Measurements from ENCODE around the gene AP1S1.
"Not testable (repeated sequence)": the region's sequence is repeated elsewhere in the genome, so short reads cannot be mapped to it uniquely, and the experiment has no call there.

The AP1S1 gene

DNA sequence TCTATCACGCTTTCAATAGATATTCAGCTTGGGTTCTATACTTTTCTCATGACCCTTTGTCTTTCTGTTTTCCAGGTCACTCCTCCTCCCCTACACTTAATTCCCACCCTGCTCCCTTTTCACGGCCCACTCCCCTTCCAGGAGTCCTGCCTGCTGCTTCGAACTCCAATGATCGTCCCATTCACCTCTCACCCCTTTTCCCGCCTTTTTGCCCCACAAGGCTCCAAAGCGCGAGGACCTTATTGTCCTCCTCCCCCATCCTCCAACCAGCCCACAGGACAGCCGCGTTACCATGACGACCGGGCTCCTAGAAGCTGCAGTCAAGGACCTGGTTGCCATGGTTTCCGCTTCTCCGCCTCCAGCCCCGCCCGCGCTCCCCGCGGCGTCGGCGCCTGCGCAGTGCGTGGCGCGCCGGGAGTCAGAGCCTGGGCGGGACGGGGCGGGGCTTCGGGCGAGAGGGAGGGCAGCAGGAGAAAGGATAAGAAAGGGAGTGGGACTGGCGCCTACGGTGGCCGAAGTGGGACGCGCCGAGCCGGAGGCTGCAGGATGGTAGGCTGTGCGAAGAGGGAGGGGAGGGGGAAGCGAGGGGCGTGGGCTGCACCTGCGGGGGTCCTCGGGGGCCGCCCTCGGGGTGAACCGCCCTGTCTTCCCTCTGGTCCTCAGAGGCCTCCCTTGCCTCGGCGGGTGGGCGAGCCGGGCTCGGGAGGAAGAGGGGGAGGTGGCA lies at the start of gene AP1S1:
Gene AP1S1, plus strand, starts transcription at position 508 of the 724 bp plus-strand sequence. Its CDS starts 39 bp downstream, at position 547.
- DNase-seq = peak; percentile 94

DNA sequence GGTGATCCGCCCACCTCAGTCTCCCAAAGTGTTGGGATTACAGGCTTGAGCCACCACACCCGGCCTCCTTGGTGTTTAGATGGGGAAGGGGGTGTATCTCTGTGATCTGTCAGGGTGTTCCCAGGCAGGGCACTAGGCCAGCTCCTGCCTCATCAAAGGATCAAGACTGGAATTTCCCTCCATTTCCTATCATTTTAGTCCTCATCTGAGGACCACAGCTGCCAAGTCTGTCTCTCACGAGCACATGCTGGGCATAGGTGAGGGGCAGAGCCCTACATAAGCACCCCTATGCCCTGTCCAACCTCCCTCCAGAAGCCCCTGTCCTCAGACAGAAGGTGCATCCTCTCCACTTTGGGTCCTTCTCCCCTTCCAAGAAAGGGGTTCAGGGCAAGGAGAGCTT lies 49.5 kb upstream of the AP1S1 start:
- no peak for DNase-seq

GRCh38 chr7:101105248-101105647 lies 49.0 kb upstream of the AP1S1 start:
- DNase-seq = not testable (repeated sequence)

DNA sequence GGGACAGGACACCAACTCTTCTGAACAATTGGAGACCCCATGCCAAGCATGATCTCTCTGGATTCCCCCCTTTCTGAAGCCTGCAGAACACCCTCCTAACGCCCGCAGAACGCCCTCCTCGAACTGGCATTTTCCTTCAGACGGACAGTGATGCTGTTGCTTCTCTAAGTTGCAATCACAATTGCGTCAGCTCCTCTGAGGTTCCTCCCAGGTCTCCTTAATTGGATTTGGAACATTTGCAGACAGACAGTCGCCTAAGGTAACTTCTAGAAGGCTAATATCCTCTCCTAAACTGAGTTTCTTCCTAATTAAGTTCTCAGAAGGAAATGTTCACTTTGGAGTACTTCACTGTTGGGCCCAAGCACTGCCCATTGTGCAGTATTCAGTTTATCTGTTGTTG lies 47.9 kb upstream of the AP1S1 start:
- no peak for DNase-seq

DNA sequence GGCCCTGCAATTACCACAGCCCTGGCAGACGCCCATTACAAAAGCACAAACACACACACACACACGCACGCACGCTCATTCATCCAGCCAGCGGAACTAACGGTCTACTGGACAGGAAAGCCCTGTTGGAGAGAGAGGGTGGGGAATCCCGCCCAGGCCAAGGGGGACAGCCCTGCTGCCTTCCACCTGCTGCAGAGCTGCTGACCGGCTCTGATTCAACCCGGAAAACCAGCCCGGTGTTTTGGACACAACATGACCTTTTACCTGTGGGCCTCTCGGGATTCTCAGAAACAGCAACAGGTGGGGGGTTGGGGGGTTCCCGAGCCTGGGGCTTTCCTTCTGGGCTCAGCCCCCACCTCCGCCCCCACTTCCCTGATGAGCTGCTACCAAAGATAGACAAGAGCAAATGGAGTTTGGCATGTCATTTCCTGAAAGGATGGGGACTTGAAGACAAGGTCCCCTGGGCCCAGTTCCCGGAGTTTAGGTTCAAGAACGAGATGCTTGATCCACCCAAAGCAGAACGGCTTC lies 45.9 kb upstream of the AP1S1 start:
- DNase-seq = no peak

GRCh38 chr7:101108961-101109360 lies 45.3 kb upstream of the AP1S1 start:
- no peak for DNase-seq

GRCh38 chr7:101109368-101109767 lies 44.9 kb upstream of the AP1S1 start:
- no peak for DNase-seq

GRCh38 chr7:101111261-101111660 lies 43.0 kb upstream of the AP1S1 start:
- no peak for DNase-seq

DNA sequence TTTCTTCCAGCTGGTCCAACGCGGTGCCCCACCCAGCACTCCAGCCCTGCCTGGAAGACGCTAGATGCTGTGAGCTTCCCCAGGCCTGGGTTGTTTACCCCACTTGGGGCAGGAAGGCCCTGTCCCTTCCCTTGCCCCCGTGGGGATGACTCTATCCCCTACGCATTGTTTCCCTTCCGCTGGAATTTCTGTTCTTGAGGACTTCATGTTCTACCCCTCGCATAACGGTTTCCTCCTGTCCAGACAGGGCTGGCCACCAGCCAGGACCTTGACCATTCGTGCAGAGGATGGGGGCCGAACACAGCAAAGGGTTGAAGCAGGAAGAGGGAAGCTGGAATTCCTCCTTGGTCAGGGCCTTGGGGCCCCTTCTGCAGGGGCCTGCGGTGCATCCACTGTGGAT lies 42.0 kb upstream of the AP1S1 start:
- DNase-seq = no peak

DNA sequence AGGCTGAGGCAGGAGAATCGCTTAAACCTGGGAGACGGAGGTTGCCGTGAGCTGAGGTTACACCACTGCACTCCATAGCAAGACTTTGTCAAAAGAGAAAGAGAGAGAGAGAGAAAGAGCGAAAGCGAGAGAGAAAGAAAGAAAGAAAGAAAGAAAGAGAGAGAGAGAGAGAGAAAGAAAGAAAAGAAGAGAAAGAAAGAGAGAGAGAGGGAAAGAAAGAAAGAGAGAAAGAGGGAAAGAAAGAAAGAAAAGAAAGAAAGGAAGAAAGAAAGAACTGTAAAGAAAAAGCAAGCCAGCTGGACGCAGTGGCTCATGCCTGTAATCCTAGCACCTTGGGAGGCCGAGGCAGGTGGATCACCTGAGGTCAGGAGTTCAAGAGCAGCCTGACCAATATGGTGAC lies 41.1 kb upstream of the AP1S1 start:
- DNase-seq = not testable (repeated sequence)

DNA sequence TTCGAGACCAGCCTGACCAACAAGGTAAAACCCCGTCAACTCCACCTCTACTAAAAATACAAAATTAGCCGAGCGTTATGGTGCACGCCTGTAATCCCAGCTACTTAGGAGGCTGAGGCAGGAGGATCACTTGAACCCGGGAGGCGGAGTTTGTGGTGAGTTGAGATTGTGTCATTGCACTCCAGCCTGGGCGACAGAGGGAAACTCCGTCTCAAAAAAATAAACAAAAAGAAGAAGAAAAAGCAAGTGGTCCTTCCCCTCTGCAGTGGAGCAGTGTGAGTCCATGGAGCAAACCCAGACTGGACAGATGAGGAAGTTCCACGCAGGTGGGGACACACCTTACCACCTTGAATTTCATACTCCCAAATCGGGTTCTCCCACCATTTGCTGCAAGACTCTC lies 40.4 kb upstream of the AP1S1 start:
- DNase-seq = no peak

DNA sequence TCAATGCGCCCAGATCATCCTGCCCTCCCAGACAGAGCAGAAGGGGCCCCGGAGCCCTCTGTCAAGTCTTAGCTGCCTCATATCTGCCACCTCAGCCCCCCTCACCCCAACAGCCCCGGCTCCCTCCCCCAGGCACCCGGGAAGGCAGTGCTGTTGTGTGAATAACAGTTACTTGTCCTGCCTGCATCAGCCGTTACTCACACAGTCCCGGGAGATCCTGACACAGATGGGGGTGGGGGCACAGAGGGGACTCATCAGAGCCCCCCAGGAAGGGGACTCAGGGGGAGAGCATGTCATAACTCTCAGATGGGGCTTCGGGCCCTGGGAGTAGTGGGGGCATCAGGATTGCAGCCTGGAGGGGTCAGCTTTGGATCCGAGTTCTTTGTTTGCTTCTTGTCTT lies 39.8 kb upstream of the AP1S1 start:
- no peak for DNase-seq

GRCh38 chr7:101115215-101115614 lies 39.1 kb upstream of the AP1S1 start:
- no peak for DNase-seq

DNA sequence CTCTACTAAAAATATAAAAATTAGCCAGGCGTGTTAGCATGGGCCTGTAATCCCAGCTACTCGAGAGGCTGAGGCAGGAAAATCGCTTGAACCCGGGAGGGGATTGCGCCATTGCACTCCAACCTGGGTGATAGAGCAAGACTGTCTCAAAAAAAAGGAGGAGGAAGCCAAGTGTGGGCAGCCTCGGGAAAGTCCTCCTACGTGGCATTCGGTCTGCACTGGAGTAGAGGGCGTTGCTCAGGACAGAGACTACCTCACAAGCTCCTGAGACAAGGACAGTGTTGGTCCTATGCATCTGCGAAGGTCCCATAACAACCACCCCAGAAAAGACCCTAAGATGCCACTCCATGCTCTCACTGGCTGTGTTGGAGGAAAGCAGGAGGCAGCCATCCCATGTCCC lies 37.4 kb upstream of the AP1S1 start:
- DNase-seq = no peak

DNA sequence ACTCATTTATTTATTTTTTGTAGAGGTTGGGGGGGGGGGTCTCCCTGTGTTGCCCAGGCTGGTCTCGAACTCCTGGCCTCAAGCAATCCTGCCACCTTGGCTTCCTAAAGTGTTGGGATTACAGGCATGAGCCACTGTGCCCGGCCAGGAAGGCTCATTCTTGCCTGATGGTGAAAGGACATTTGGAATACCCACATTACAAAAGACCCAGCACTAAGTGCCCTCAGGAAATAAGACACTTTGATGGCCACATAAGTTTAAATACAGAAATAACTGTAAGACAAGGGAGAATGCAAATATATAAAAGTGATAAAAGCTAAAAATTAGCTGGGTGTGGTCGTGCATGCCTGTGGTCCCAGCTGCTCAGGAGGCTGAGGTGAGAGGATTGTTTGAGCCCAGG lies 35.4 kb upstream of the AP1S1 start:
- DNase-seq = no peak

DNA sequence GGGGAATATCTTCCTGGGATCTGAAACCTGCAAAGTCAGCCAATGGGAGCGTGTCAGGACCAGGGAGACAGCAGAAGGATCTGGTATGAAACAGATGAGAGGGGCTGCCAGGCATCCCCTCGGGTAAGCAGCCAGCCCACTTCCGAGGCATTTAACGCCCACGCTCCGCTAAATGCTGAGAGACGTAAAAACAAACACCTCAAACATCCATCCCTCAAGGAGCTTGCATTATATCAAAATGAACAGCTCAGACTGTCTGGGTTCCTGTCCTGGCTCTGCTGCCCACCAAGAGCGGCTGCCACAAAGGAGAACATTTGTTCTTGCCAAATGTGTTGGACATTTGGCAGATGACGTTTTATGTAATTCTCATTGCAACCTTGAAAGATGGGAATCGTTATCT lies 34.4 kb upstream of the AP1S1 start:
- no peak for DNase-seq

GRCh38 chr7:101120315-101120714 lies 34.0 kb upstream of the AP1S1 start:
- DNase-seq = no peak

- not testable (repeated sequence) for DNase-seq
Observed at GRCh38 chr7:101121631-101121990, 32.7 kb upstream of the AP1S1 start.

DNA sequence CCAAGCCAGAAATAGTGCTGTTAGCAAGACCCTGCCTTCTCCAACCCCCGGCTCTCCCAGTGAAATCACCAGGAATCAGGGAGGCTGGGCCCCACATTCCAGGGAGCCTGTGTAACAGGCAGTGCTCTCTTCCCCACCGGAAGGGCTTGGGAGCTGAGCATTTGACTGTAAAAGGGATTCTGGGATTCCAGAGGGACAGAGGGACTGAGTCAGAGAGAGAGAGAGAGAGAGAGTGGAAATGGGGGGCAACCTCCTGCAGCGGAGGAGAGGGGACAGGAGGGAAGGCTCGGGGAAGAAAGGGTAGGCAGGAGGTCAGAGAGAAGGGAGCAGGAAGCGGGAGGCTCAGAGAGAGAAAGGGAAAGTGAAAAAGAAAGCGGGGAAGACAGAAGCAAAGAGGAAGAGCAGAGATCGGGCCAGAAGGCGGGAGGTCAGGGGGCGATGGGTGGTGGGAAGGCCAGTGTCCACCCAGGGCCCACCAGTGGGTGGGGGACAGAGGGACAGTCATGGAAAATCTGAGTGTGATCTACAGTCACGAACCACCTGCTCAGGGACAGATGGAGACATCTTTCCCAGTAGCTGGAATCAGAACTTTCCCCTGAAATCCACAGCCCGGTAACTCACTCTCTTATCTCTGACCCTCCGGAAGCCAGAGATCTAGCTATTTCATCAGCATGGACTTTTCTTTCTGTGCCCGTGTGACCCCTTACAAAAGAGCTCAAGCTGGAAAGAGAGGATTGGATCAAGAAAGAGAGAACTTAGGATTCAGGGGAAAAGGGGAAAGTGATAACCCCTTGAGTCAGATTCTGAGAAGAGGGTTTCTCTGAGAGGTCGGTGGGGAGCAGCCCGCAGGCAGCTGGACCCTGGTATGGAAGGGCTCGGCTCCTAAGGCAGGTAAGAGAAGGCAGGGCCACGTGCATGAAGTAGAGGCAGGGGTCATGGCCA lies 32.0 kb upstream of the AP1S1 start:
- DNase-seq = no peak

DNA sequence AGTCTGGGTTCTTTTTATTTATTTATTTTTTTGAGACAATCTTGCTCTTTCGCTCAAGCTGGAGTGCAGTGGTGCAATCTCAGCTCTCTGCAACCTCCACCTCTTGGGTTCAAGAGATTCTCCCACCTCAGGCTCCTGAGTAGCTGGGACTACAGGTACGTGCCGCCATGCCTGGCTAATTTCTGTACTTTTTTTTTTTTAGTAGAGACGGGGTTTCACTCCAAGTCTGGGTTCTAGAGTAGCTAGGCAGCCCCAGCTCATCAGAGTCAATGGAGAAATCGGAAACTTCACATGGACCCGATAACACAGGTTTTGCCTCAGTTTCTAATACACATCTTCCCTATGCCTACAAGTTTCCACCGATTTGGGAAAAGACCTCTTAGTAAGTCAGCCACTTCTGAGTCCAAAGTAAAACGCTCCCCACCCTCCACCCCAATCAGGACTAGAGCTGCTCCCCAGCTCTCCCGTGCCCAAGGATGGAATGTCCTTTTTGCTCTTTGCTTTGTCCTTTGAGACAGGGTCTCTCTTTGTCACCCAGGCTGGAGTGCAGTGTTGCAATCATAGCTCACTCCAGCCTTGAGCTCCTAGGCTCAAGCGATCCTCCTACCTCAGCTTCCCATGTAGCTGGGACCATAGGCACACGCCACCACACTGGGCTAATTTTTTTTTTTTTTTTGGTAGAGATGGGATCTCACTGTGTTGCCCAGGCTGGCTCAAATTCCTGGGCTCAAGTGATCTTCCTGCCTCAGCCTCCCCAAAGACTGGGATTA lies 31.2 kb upstream of the AP1S1 start:
- DNase-seq = no peak

GRCh38 chr7:101123703-101124068 lies 30.6 kb upstream of the AP1S1 start:
- DNase-seq = no peak

DNA sequence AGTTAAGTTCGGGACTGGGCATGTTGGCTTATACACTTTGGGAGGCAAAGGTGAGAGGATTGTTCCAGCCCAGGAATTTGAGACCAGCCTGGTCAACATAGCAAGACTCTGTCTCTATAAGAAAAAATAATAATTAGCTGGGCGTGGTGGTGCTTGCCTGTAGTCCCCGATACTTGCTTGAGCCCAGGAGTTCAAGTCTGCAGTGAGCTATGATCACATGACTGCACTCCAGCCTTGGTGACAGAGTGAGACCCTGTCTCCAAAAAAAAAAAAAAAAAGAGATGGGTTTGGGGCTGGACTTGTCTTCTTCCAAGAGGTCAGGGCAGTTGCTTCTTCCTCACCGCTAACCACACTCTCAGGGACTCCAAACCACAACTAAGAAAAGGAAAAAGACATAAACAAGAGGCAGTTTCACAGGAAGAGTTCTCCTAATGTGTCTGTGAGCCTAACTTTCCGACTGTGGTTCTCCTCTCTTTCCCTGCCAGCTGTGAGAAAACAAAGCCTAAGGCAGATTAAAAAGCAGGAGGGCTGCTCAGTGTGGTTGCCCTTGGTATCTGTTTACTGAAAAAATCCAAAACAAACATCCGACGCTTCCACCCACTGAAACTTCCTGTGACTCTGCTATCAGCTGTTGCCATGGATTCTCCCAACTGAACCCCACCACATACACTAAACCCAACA lies 29.8 kb upstream of the AP1S1 start:
- no peak for DNase-seq

Data from NCI-H1436 treated with DMSO at 0.1 percent for 48 hours (cell line).